Measurements from ENCODE around the gene ACIN1. TPM values are rescaled to one million over a fixed set of nuclear protein-coding genes. Genes with fewer than 3 reads are reported as not detected.

ACIN1 gene
- total RNA-seq, 1 experiment from 2014 or later: 333 TPM

- H3K4me2 ChIP-seq (ENCODE audit: insufficient read depth, insufficient read length, low read length): no peak overlapping the region
- H2BK20ac ChIP-seq (ENCODE audit: low read depth, low read length, poor library complexity, severe bottlenecking): no peak overlapping the region
- no peak overlapping the region for H3K4ac ChIP-seq (ENCODE audit: low read depth, low read length)
- no peak overlapping the region for H3K18ac ChIP-seq (ENCODE audit: insufficient read length, low read depth, low read length)
- no peak overlapping the region for H4K5ac ChIP-seq (ENCODE audit: insufficient read length, low read depth, low read length)
- no peaks in the 10 kb centered on the region for H3K79me2 ChIP-seq (ENCODE audit: insufficient read depth, low read length)
- no peak overlapping the region for H3K4me3 Mint-ChIP-seq
- no peak overlapping the region for H2BK5ac ChIP-seq (ENCODE audit: insufficient read length, low read length)
- no peaks in the 10 kb centered on the region for H3K4me1 ChIP-seq (ENCODE audit: insufficient read depth, low read length)
- no CpG with 5 or more reads among the region's 4 CpGs for WGBS (ENCODE audit: extremely low coverage, insufficient read length, low lambda C conversion rate)
- no peak for DNase-seq
- no peak overlapping the region for H3K27ac ChIP-seq (ENCODE audit: insufficient read length, low read depth, low read length)
- peak overlapping the region in 2 of 3 experiments; percentile 56 to 68; a peak in 5 of 7 replicates for H3K27ac Mint-ChIP-seq
- no peak overlapping the region for H4K91ac ChIP-seq (ENCODE audit: insufficient read length, low read depth, low read length)
- H3K14ac ChIP-seq (ENCODE audit: insufficient read depth, low read length): no peak overlapping the region
- no peaks in the 10 kb centered on the region for H3K79me1 ChIP-seq (ENCODE audit: insufficient read depth, low read depth, low read length, poor library complexity, severe bottlenecking)
- H3K9ac ChIP-seq (ENCODE audit: extremely low read depth, insufficient read length, low read length): no peak overlapping the region
- no peak overlapping the region for H3T11ph ChIP-seq (ENCODE audit: low read length)
- H2BK120ac ChIP-seq (ENCODE audit: low read depth, low read length, poor library complexity, severe bottlenecking): no peak overlapping the region
- no peak overlapping the region for H4K8ac ChIP-seq (replicated peaks; ENCODE audit: insufficient read length, low read depth, low read length)
- peaks cover 33 to 37% of the 10 kb centered on the region in 2 experiments for H3K4me1 Mint-ChIP-seq
- no peak overlapping the region for H2AFZ ChIP-seq (ENCODE audit: low read length)
- no peak overlapping the region for H2BK15ac ChIP-seq (ENCODE audit: low read depth, low read length)
- no peaks in the 10 kb centered on the region for H3K23me2 ChIP-seq (ENCODE audit: insufficient read length, low read depth, low read length, poor library complexity, severe bottlenecking)
- no peaks in the 10 kb centered on the region for H3K9me3 Mint-ChIP-seq
- no peak overlapping the region for H2AK5ac ChIP-seq (ENCODE audit: insufficient read length, low read length)
- no peaks in the 10 kb centered on the region for H3K27me3 ChIP-seq (ENCODE audit: insufficient read depth, low read length)
- H3K23ac ChIP-seq (ENCODE audit: insufficient read length, low read depth, low read length): no peak overlapping the region
- no peak overlapping the region for H2BK12ac ChIP-seq (ENCODE audit: insufficient read length, low read depth, low read length)
- no peak overlapping the region for H3K56ac ChIP-seq (ENCODE audit: insufficient read length, low read depth, low read length)
- no peak for TF ChIP-seq CTCF (conservative IDR thresholded peaks at IDR 0.05)
- H3K9me3 ChIP-seq (ENCODE audit: control insufficient read depth, low read depth, low read length): no peaks in the 10 kb centered on the region
- no peaks in the 10 kb centered on the region for H3K27me3 Mint-ChIP-seq (ENCODE audit: low read depth)
- H3K36me3 Mint-ChIP-seq (ENCODE audit: insufficient read depth in 1 of 3, low read depth in 3 of 3): peaks cover 29 to 41% (median 41%) of the 10 kb centered on the region in 3 experiments
- H4K20me1 ChIP-seq (ENCODE audit: control insufficient read depth, insufficient read depth, insufficient read length): no peaks in the 10 kb centered on the region
Observed at GRCh38 chr14:23025151-23025814, 69.7 kb downstream of the ACIN1 start.
